Right lobe of liver (tissue), 6 donors: ENCODE data around the gene DCDC1. TPM values are rescaled to one million over a fixed set of nuclear protein-coding genes. Genes with fewer than 3 reads are reported as not detected.

Experiments used
- ATAC-seq, 4 donors: fragments of 200-7000 bp; cut with Tn5 transposase; one replicate each; pipeline ENCODE4 v1.9.1; 2020; ENCODE audit warnings: mild to moderate bottlenecking in 4 of 4, moderate library complexity in 4 of 4
- DNase-seq, 3 donors: peaks; one replicate each; pipeline ENCODE4 v3.0.0-alpha.2; 2020
- H3K27ac ChIP-seq, 3 donors: fragments of 200-600 bp; one replicate each; pipeline ENCODE4 v1.8.0; 2022
- H3K27me3 ChIP-seq, 2 donors: fragments of 200-600 bp; one replicate each; pipeline ENCODE4 v1.8.0; 2022
- H3K36me3 ChIP-seq, 4 donors: fragments of 200-600 bp; sonication (generic) in 1 of 4; one replicate each; pipeline versions ENCODE4 v1.5.1 to v1.8.0; 2017 to 2022; ENCODE audit warnings: control low read depth in 1 of 4
- H3K4me1 ChIP-seq, 4 donors: fragments of 200-600 bp; sonication (generic) in 1 of 4; one replicate each; pipeline versions ENCODE4 v1.5.1 to v1.8.0; 2017 to 2022; ENCODE audit warnings: control low read depth in 1 of 4
- H3K4me3 ChIP-seq, 3 donors: fragments of 200-600 bp; one replicate each; pipeline ENCODE4 v1.8.0; 2022
- H3K9me3 ChIP-seq, 4 donors: fragments of 200-600 bp; sonication (generic) in 1 of 4; one replicate each; pipeline versions ENCODE4 v1.5.1 to v1.8.0; 2017 to 2022; ENCODE audit warnings: control low read depth in 1 of 4
- CTCF ChIP-seq, 4 donors: fragments of 200-600 bp in 3 of 4; fragments of 450-650 bp in 1 of 4; IDR thresholded peaks; one replicate each; pipeline versions ENCODE4 v1.5.1 to v1.8.0; 2016 to 2022; ENCODE audit warnings: antibody characterized with exemption in 4 of 4, mild to moderate bottlenecking in 2 of 4
- POLR2A ChIP-seq: fragments of 450-650 bp; IDR thresholded peaks from one replicate; pipeline ENCODE4 v1.6.1; 2017; ENCODE audit warnings: antibody characterized with exemption, mild to moderate bottlenecking
- WGBS: methylation state at CpG from one replicate; pipeline ENCODE4 v1.1.6; 2018; ENCODE audit warnings: low coverage, low lambda C conversion rate; ENCODE audit not compliant: insufficient coverage; ENCODE audit errors: missing lambda C conversion rate; 5-methylcytosine and 5-hydroxymethylcytosine counted together
- intact Hi-C, 2 donors: fragments of 100-400 bp; cut with DNase I; formaldehyde crosslinking; loops; one replicate each; pipeline versions ENCODE4 v1.11.2 to v1.14.1; 2022
- total RNA-seq, 6 experiments: library from RNA; depleted of rRNA in 2 of 6; stranded (reverse); fragments of >200 nt in 2 of 6; fragmentation: NEBNext Ultra II Directional in 3 of 6; extraction: Animal tissue kit (Norgen Biotek cat#: 25700) in 3 of 6; gene quantifications; one replicate each; pipeline versions ENCODE4 v1.1.0 to v1.2.4, GENCODE V29; 2016 to 2023
- donor health status: DM: no; HTN: yes; CAD: no.
- donor health status: DM: no; HTN: no; CAD: no.
- donor health status: DM: no; HTN: no; CAD: no.
- donor health status: DM: no; HTN: yes; CAD: no.
- donor health status: DM: no; HTN: yes; CAD: no.

DCDC1 gene
- total RNA-seq, 6 experiments from 2014 or later, result 1.9 to 4.8 (median 2.6) TPM

GRCh38 chr11:30876663-30877396 lies 492.7 kb downstream of the DCDC1 start:
- Histone ChIP-seq H3K27me3 (no peaks in the 10 kb centered on the region), H3K36me3 (peaks cover 0 to 3% (median 0%) of the 10 kb centered on the region in 4 donors), H3K4me1 (no peaks in the 10 kb centered on the region), H3K4me3 (no peak overlapping the region), H3K9me3 (no peaks in the 10 kb centered on the region), H3K27ac (no peak overlapping the region)
- 55% methylated on average over 2 of the region's 2 CpGs for WGBS
- no peak for DNase-seq
- no peak for ATAC-seq
- intact Hi-C loops, result no loop called here
- no peak for TF ChIP-seq CTCF (IDR thresholded peaks at IDR 0.05)
- no peak for TF ChIP-seq POLR2A

GRCh38 chr11:30876228-30876627 lies 493.3 kb downstream of the DCDC1 start:
- no peaks in the 10 kb centered on the region for H3K9me3 ChIP-seq
- H3K27me3 ChIP-seq, result no peaks in the 10 kb centered on the region
- H3K4me1 ChIP-seq, result no peaks in the 10 kb centered on the region
- TF ChIP-seq CTCF (IDR thresholded peaks at IDR 0.05) (no peak), POLR2A (no peak)
- H3K27ac ChIP-seq, result no peak overlapping the region
- no peak overlapping the region for H3K4me3 ChIP-seq
- H3K36me3 ChIP-seq, result peaks cover 0 to 3% (median 0%) of the 10 kb centered on the region in 4 donors
- 78% methylated on average over 1 of the region's 2 CpGs for whole genome bisulfite sequencing
- ATAC-seq (no peak), DNase-seq (no peak)
- intact Hi-C loops, result no loop called here

- no peak for DNase-seq
Observed at GRCh38 chr11:30875806-30876205, 493.7 kb downstream of the DCDC1 start.

GRCh38 chr11:30873924-30874610 lies 495.5 kb downstream of the DCDC1 start:
- 33% methylated on average over 3 of the region's 3 CpGs for WGBS
- DNase-seq, result no peak
- no peak for TF ChIP-seq POLR2A
- no peak for TF ChIP-seq CTCF (IDR thresholded peaks at IDR 0.05)
- peaks cover 0 to 3% (median 0%) of the 10 kb centered on the region in 4 donors for H3K36me3 ChIP-seq
- intact Hi-C loops, result no loop called here
- no peaks in the 10 kb centered on the region for H3K27me3 ChIP-seq
- no peak overlapping the region for H3K4me3 ChIP-seq
- no peaks in the 10 kb centered on the region for H3K9me3 ChIP-seq
- no peak for ATAC-seq
- no peak overlapping the region for H3K27ac ChIP-seq
- no peaks in the 10 kb centered on the region for H3K4me1 ChIP-seq

More at GRCh38 chr11:30875806-30876205, 493.7 kb downstream of the DCDC1 start:
- Histone ChIP-seq H3K27ac (no peak overlapping the region), H3K27me3 (no peaks in the 10 kb centered on the region), H3K9me3 (no peaks in the 10 kb centered on the region), H3K4me1 (no peaks in the 10 kb centered on the region), H3K4me3 (no peak overlapping the region), H3K36me3 (peaks cover 0 to 3% (median 0%) of the 10 kb centered on the region in 4 donors)
- ATAC-seq, result no peak
- intact Hi-C loops, result no loop called here
- no peak for TF ChIP-seq CTCF (IDR thresholded peaks at IDR 0.05)
- TF ChIP-seq POLR2A, result no peak
- WGBS, result 95% methylated on average over 2 of the region's 2 CpGs
